Measurements from ENCODE around the gene NMRK2.
"Not testable (repeated sequence)": the region's sequence is repeated elsewhere in the genome, so short reads cannot be mapped to it uniquely, and the experiment has no call there.

Gene NMRK2

DNA sequence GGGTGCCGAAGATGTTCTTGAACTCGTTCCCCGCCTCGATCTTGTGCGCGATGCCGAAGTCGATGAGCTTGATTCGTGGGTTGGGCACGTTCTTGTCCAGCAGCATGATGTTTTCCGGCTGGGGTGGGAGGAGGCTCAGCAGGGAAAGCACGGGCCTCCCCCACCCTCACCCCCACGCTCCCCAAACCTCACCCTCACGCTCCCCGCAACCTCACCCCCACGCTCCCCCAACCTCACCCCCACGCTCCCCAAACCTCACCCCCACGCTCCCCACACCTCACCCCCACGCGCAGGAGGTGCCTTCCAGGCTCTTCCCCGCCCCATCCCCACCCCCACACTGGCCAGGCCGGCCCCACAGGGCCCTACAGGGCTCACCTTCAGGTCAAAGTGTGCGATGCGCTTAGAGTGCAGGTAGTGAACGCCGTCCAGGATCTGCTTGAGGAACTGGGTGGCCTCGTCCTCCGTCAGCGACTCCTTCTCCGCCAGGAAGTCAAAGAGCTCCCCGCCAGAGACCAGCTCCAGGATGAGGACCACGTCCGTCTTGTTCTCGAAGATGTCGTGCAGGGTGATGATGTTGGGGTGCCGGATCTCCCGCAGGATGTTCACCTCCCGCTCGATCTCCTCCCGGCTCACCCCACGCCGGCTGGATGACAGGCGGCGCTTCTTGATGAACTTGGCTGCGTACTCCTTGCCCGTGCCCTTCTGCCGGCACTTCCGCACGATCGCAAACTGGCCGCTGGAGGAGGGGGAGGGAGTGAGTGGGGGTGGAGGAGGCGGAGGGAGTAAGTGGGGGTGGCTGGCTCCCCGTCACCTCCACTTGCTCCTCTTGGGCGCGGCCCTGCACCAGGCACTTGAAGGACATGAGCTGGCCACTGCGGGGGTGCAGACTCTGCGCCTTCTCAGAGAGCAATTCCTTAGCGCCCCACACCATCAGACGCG, 31.7 kb downstream of the NMRK2 start:
- no peak for DNase-seq (ENCODE audit: low read depth)

- no peak for DNase-seq (ENCODE audit: low read depth)
Observed at GRCh38 chr19:3966051-3967017, 33.5 kb downstream of the NMRK2 start.

GRCh38 chr19:3967983-3968382, 35.1 kb downstream of the NMRK2 start:
- DNase-seq (ENCODE audit: low read depth): not testable (repeated sequence)

DNA sequence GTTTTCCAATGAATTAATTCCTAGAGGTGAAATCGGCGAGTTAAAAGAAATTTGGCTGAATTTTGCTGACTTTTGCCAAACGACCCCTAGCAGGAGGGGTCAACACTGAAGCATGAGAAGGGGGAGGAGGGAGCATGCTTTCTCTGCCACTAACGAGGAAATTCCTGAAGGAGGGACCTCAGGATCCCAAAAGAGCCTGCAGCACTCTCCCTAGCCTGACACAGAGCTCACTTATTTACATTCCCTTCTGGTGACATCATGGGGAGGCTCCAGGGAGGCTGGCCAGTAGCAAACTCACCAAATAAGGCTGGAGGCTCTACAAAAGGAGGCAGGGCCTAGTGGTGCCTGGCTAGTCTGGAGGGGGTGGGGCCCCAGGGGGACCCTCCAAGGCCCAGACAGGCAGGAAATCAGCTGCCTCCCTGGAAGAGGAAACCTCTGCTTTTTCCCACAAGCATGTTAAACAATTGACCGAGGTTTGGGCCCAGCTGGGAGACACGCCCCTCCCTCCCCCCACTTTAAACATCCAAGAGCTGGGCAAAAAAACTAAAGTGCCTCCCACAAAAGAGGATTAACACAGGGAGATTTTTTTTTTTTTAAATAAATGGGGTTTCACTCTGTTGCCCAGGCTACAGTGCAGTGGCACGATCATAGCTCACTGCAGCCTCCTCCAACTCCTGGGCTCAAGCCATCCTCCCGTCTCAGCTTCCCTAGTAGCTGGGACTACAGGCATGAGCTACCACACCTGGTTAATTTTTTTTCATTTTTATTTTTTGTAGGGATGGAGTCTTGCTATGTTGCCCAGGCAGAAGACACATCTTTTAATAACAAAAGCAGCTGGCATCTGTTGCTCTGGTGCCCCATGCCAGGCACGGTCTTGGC, 35.9 kb downstream of the NMRK2 start:
- peak; percentile 99 for DNase-seq (ENCODE audit: low read depth)

DNA sequence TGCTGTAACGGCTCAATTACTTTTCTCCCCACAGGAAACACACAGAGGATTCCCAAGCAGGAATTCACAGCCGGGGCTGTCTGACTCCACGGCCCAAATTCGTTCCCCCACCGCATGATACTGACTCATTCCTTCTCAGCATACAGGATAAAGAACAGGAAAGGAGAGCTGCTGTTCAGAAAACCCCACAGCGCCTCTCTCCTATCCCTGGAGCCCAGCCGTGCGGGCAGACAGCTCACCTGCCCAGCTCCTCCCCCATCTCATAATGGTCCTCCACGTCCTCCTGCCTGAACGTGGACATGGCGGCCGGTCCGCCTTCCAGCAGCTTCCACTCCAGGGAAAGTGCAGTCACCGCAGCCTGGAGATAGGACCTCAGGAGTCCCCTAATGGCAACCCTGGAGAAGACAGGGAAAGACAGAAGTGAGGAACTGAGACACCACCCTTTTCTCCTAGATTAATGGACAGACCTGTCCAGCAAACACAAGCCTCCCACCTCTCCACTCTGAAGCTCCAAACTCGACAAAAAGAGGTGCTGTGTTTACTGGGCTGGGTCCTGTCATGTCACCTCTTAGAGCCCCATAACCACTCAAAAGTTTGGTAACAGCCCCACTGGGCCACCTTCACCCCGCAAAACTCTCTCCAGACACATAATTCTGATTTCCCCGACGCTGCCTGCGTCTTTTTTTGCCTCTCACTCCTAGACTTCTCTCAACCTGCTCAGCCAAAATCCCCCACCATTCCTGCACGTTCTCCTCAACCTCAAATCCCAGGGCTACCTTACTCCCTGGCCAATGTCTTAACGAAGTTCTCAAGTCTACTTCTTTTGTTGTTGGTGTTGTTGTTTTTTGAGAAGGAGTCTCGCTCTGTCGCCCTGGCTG, 36.8 kb downstream of the NMRK2 start:
- peak; percentile 84 for DNase-seq (ENCODE audit: low read depth)

DNA sequence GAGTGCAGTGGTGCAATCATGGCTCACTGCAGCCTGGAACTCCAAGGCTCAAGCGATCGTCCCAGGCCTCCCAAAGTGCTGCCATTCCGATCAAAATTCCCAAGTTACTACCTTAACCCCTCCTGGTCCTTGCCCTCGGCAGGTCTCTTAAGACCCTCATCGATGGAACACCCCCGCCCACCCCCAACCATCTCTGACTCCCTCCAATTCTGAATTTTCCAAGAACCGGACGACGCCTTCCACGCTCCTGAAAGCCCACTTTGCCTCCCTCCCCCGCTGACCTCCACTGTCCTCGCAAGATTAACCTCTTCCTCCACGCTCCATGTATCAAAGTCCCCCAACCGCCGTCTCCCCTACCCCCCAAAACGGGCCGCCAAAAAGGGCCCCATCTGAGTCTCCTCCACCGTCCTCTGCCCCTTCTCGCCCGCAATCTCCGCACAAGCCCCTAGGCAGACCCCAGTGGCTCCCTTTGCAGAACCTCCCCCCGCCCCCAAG, 37.5 kb downstream of the NMRK2 start:
- no peak for DNase-seq (ENCODE audit: low read depth)

- peak; percentile 96 for DNase-seq (ENCODE audit: low read depth)
Observed at GRCh38 chr19:3970808-3971598, 38.1 kb downstream of the NMRK2 start, which contains the start of gene DAPK3. Gene DAPK3, minus strand, starts transcription at chr19:3971099. Its CDS starts 1,364 bp downstream, at chr19:3969735.

- DNase-seq (ENCODE audit: low read depth): no peak
Observed at GRCh38 chr19:3975144-3975543, 42.3 kb downstream of the NMRK2 start.

DNA sequence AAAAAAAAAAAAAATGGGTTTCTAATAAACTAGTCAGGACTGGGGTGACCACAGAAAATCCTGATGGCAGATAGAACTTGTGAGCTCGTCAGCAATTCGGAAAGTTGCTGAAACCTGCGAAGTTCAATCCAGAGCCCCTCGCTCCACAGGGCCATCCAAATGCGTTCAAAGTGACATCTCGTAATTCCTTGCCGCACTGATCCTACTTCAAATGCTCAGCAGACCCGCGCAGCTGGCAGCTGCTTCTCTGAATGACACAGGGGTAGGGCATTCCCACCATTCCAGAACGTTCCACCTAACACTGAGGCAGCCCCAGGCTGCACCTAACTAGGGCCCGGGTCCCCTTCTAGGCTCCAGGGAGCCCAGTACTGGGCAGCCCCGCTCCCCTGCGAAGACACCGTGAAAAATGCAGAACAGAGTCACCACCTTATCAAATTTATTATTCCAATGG, 42.8 kb downstream of the NMRK2 start:
- no peak for DNase-seq (ENCODE audit: low read depth)

DNA sequence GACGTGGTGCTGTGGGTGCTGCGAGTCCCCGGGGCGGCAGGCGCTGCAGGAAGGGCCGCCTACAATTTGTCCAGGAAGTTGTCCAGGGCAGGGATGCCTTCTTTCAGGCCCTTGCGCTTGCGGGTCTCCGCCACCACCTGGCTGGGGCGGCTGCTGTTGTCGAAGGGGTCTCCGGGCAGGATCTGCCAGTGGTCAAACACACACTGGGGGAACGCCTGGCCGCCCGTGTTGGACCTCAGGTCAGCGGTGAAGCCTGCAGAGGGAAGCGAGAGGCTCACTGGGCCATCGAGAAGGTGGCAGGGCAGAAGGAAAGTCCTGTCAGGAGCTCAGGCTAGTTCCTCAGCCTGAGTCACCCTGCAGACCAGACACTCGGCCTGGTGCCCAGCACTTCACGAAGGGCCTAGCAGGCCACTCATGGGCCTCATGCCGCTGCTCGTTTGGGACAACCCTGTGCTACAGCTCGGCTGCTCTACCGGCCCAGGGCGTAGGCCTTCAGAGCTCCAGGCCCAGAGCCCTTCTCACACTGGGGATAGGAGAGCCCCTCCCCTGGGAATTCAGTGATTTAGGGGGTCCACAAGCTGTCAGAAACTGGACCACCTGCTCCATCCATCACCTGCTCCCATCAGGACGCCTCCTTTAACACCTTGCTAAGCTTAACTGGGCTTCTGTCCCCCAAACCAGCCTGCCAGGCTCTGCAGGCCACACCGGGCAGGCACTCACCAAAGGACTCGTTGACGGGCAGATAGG, 43.8 kb downstream of the NMRK2 start:
- no peak for DNase-seq (ENCODE audit: low read depth)

GRCh38 chr19:3977242-3978143, 44.6 kb downstream of the NMRK2 start:
- no peak for DNase-seq (ENCODE audit: low read depth)

- DNase-seq (ENCODE audit: low read depth): no peak
Observed at GRCh38 chr19:3978145-3978544, 45.3 kb downstream of the NMRK2 start.

DNA sequence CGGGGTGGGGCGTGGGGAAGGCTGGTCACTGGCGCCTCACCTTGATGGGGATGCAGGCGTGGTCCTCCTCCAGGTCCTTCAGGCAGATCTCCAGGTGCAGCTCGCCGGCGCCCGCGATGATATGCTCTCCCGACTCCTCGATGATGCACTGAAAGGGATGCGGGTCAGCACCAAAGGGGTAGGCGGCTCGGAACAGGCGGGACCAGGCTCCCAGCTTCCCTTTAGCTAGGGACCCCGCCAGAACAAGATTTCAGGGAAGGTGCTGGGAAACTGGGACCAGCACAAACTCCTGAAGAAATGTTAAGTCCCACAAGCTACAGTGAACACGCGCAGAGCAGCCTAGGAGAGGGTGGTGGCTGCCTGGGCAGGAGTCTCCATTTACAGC, 46.4 kb downstream of the NMRK2 start:
- DNase-seq (ENCODE audit: low read depth): no peak

- no peak for DNase-seq (ENCODE audit: low read depth)
Observed at GRCh38 chr19:3979674-3980352, 46.9 kb downstream of the NMRK2 start.

GRCh38 chr19:3980353-3981251, 47.7 kb downstream of the NMRK2 start:
- no peak for DNase-seq (ENCODE audit: low read depth)

DNA sequence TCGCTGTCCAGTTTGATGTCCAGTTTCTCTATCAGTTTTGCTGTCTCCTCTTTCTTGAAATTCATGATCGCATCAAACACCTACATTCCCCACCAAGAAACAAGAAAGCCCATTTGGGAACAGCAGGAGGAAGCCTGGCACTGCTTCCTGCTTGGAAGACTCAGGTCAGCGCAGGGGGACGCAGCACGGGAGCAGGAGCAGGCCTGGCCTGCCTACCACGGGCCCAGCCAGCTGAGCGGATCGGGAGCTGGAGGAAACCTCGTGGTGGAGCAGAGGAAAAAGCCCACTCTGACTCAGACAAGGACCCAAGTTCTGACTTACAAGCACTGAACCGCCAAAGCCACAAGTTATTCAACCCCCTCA, 48.5 kb downstream of the NMRK2 start:
- DNase-seq (ENCODE audit: low read depth): no peak

Data from GM04504 (cell line).